H1 (cell line): ENCODE data around the gene SMARCAL1. TPM values are rescaled to one million over a fixed set of nuclear protein-coding genes. Genes with fewer than 3 reads are reported as not detected.

Experiments used
- CTCF ChIA-PET: fragments of 300-600 bp; sonication (Branson Sonifier 250); formaldehyde crosslinking; loops from one replicate; lab custom pipeline; 2021; ENCODE audit not compliant: partially characterized antibody; lab: Charles Lee
- POLR2A ChIA-PET: fragments of 300-600 bp; sonication (Branson Sonifier 250); formaldehyde crosslinking; loops from one replicate; lab custom pipeline; 2021; ENCODE audit warnings: inconsistent platforms; ENCODE audit not compliant: partially characterized antibody; lab: Charles Lee
- DNase-seq, 2 experiments: peaks; one replicate each; pipeline versions ENCODE4 v3.0.0 to v3.0.0-alpha.2; 2010 to 2022; ENCODE audit warnings: low spot score in 2 of 2, low read depth in 1 of 2, mixed read lengths in 1 of 2
- FAIRE-seq: peaks from 2 replicates; lab custom pipeline; 2011; peaks lifted over from hg19 to GRCh38; lab: Jason Lieb, UNC
- H2AFZ ChIP-seq: 2 replicates; pipeline ENCODE4 v1.8.1; 2012; ENCODE audit warnings: low read length, inconsistent platforms
- H2AK5ac ChIP-seq: 2 replicates; pipeline ENCODE4 v1.6.1; 2013; ENCODE audit warnings: low read depth, low read length
- H2BK120ac ChIP-seq: replicated peaks from 2 replicates; pipeline ENCODE3; 2013; ENCODE audit warnings: low read depth, low read length, inconsistent platforms
- H2BK12ac ChIP-seq: 2 replicates; pipeline ENCODE4 v1.6.1; 2013; ENCODE audit warnings: low read depth, low read length
- H2BK15ac ChIP-seq: 2 replicates; pipeline ENCODE4 v1.6.1; 2013; ENCODE audit warnings: low read length
- H2BK20ac ChIP-seq: 2 replicates; pipeline ENCODE4 v1.6.1; 2013; ENCODE audit warnings: low read length
- H2BK5ac ChIP-seq: 2 replicates; pipeline ENCODE4 v1.6.1; 2013; ENCODE audit warnings: low read depth, low read length
- H3K14ac ChIP-seq: 2 replicates; pipeline ENCODE4 v1.6.1; 2013; ENCODE audit warnings: inconsistent platforms; ENCODE audit not compliant: insufficient read length
- H3K18ac ChIP-seq: 2 replicates; pipeline ENCODE4 v1.6.1; 2013; ENCODE audit warnings: low read length; ENCODE audit errors: extremely low read depth
- H3K23ac ChIP-seq: 2 replicates; pipeline ENCODE4 v1.6.1; 2013; ENCODE audit warnings: inconsistent platforms; ENCODE audit not compliant: insufficient read length
- H3K23me2 ChIP-seq: 2 replicates; pipeline ENCODE4 v1.6.1; 2013; ENCODE audit warnings: low read depth, low read length
- H3K27ac ChIP-seq: 2 replicates; pipeline ENCODE4 v1.6.1; 2011; ENCODE audit warnings: low read depth, low read length, inconsistent platforms
- H3K27me3 ChIP-seq, 4 experiments: replicated peaks in 1 of 4; 1 replicate in 1 of 4; 2 replicates in 3 of 4; pipeline versions ENCODE4 v1.6.1 to v1.8.1; 2011 to 2013; ENCODE audit warnings: low read length in 3 of 4, mild to moderate bottlenecking in 3 of 4, inconsistent platforms in 2 of 4, mixed read lengths in 2 of 4, moderate library complexity in 1 of 4; ENCODE audit not compliant: control insufficient read depth in 3 of 4, insufficient read depth in 3 of 4; ENCODE audit errors: extremely low read depth in 1 of 4
- H3K36me3 ChIP-seq, 4 experiments: 2 replicates each; pipeline versions ENCODE4 v1.6.1 to v1.8.1; 2011 to 2013; ENCODE audit warnings: mild to moderate bottlenecking in 4 of 4, low read length in 3 of 4, moderate library complexity in 2 of 4, control low read depth in 1 of 4, inconsistent platforms in 1 of 4; ENCODE audit not compliant: insufficient read depth in 4 of 4, control insufficient read depth in 2 of 4
- H3K4ac ChIP-seq: replicated peaks from 2 replicates; pipeline ENCODE3; 2013; ENCODE audit warnings: low read length, low read depth, mixed read lengths, inconsistent platforms; ENCODE audit not compliant: insufficient read length
- H3K4me1 ChIP-seq, 4 experiments: replicated peaks in 1 of 4; 1 replicate in 1 of 4; 2 replicates in 3 of 4; pipeline versions ENCODE4 v1.6.1 to v1.8.1; 2011 to 2013; ENCODE audit warnings: low read length in 3 of 4, inconsistent platforms in 2 of 4, mixed read lengths in 1 of 4; ENCODE audit not compliant: insufficient read depth in 4 of 4, control insufficient read depth in 3 of 4
- H3K4me2 ChIP-seq, 2 experiments: 2 replicates each; pipeline versions ENCODE4 v1.6.1 to v1.8.1; 2011 to 2013; ENCODE audit warnings: low read depth in 2 of 2, low read length in 2 of 2, control low read depth in 1 of 2, inconsistent platforms in 1 of 2, mild to moderate bottlenecking in 1 of 2; ENCODE audit not compliant: insufficient read depth in 1 of 2
- H3K4me3 ChIP-seq, 4 experiments: fragments of 200-600, 300-600 bp in 1 of 4; sonication (generic), shearing (Covaris generic), sonication (Bioruptor Twin) in 1 of 4; 2 replicates each; pipeline versions ENCODE4 v1.5.1 to v1.8.1; 2011 to 2016; ENCODE audit warnings: low read length in 4 of 4, low read depth in 3 of 4, control low read depth in 2 of 4, inconsistent platforms in 2 of 4, mild to moderate bottlenecking in 2 of 4, mixed read lengths in 1 of 4, moderate library complexity in 1 of 4; ENCODE audit not compliant: insufficient read depth in 2 of 4; ENCODE audit errors: extremely low read depth in 1 of 4
- H3K56ac ChIP-seq: replicated peaks from 2 replicates; pipeline ENCODE3; 2013; ENCODE audit warnings: low read depth, mild to moderate bottlenecking, mixed read lengths, low read length, inconsistent platforms; ENCODE audit not compliant: insufficient read length
- H3K79me1 ChIP-seq: 2 replicates; pipeline ENCODE4 v1.6.1; 2013; ENCODE audit warnings: low read depth, low read length, control low read depth
- H3K79me2 ChIP-seq, 2 experiments: 2 replicates each; pipeline versions ENCODE4 v1.6.1 to v1.8.1; 2012 to 2013; ENCODE audit warnings: low read length in 2 of 2, mild to moderate bottlenecking in 2 of 2, inconsistent platforms in 1 of 2; ENCODE audit not compliant: insufficient read depth in 2 of 2, control insufficient read depth in 1 of 2
- H3K9ac ChIP-seq, 4 experiments: replicated peaks in 1 of 4; 1 replicate in 1 of 4; 2 replicates in 3 of 4; pipeline versions ENCODE4 v1.6.1 to v1.8.1; 2011 to 2013; ENCODE audit warnings: low read depth in 3 of 4, low read length in 3 of 4, control low read depth in 2 of 4, mild to moderate bottlenecking in 2 of 4, moderate library complexity in 2 of 4, inconsistent platforms in 1 of 4; ENCODE audit errors: extremely low read depth in 1 of 4
- H3K9me3 ChIP-seq, 2 experiments: 2 replicates each; pipeline versions ENCODE4 v1.6.1 to v1.8.1; 2012 to 2013; ENCODE audit warnings: mild to moderate bottlenecking in 2 of 2, moderate library complexity in 2 of 2, control low read depth in 1 of 2, inconsistent platforms in 1 of 2, low read depth in 1 of 2, low read length in 1 of 2, mixed read lengths in 1 of 2; ENCODE audit not compliant: insufficient read depth in 2 of 2
- H4K20me1 ChIP-seq, 2 experiments: replicated peaks in 1 of 2; 2 replicates each; pipeline versions ENCODE3 to v1.8.1; 2011 to 2013; ENCODE audit warnings: inconsistent platforms in 2 of 2, low read length in 2 of 2, mild to moderate bottlenecking in 1 of 2; ENCODE audit not compliant: insufficient read depth in 2 of 2, control insufficient read depth in 1 of 2
- H4K5ac ChIP-seq: 2 replicates; pipeline ENCODE4 v1.6.1; 2013; ENCODE audit warnings: low read length, low read depth, mixed read lengths, inconsistent platforms; ENCODE audit not compliant: insufficient read length
- H4K8ac ChIP-seq: 2 replicates; pipeline ENCODE4 v1.8.0; 2013; ENCODE audit warnings: mild to moderate bottlenecking, moderate library complexity, low read length, inconsistent platforms; ENCODE audit not compliant: insufficient read depth; ENCODE audit errors: extremely low read depth
- H4K91ac ChIP-seq: replicated peaks from 2 replicates; pipeline ENCODE3; 2013; ENCODE audit warnings: low read length, mixed read lengths, inconsistent platforms; ENCODE audit not compliant: insufficient read length
- SRF ChIP-seq: IDR thresholded peaks from 2 replicates; pipeline ENCODE4 v1.6.1; 2011; ENCODE audit warnings: mild to moderate bottlenecking, low read depth, low read length, moderate library complexity
- TCF12 ChIP-seq: IDR thresholded peaks from 2 replicates; pipeline ENCODE4 v1.6.1; 2011; ENCODE audit warnings: low read depth, mild to moderate bottlenecking, low read length
- TEAD4 ChIP-seq: IDR thresholded peaks from 2 replicates; pipeline ENCODE4 v1.6.1; 2012; ENCODE audit warnings: low read depth, low read length, inconsistent platforms, mixed read lengths
- WGBS, 2 experiments: shearing (Covaris generic) in 1 of 2; methylation state at CpG; one replicate each; pipeline versions ENCODE4 v1.1.6 to v1.1.7; 2013 to 2015; ENCODE audit warnings: low lambda C conversion rate in 2 of 2, mixed read lengths in 2 of 2, inconsistent platforms in 1 of 2, low coverage in 1 of 2, missing lambda C conversion rate in 1 of 2; ENCODE audit not compliant: insufficient replicate concordance in 2 of 2, insufficient coverage in 1 of 2, insufficient read length in 1 of 2; ENCODE audit errors: extremely low coverage in 1 of 2, missing lambda C conversion rate in 1 of 2; 5-methylcytosine and 5-hydroxymethylcytosine counted together
- polyA plus RNA-seq, 7 experiments: library from polyadenylated mRNA; depleted of rRNA in 3 of 7; stranded (reverse) in 5 of 7; unstranded in 2 of 7; fragments of >200 nt in 5 of 7; fragments of 200-250 nt in 2 of 7; gene quantifications; 1 replicate in 5 of 7; 2 replicates in 1 of 7; 4 replicates in 1 of 7; pipeline versions ENCODE4 v1.2.1 to v1.2.3, GENCODE V29; 2011 to 2013; ENCODE audit warnings: missing spikeins in 2 of 7, mixed read lengths in 2 of 7
- total RNA-seq: library from RNA; stranded (reverse); fragmentation: NEBNext Ultra II Directional; extraction: Animal tissue kit (Norgen Biotek cat#: 25700); gene quantifications from 2 replicates; pipeline ENCODE4 v1.2.1, GENCODE V29; 2021

Gene SMARCAL1
- total and polyA plus RNA-seq, 2 of the 8 experiments (the other 6 are each of a cell fraction or from before 2014, with no cell fraction given), result 17.6 to 17.9 TPM

- H3K23me2 ChIP-seq, result peaks cover 4% of the 10 kb centered on the region
- H3K4me1 ChIP-seq, result peaks cover 0 to 6% (median 1%) of the 10 kb centered on the region in 4 experiments; a peak in 3 of 7 replicates
- no peak overlapping the region for H2BK120ac ChIP-seq
- H3K27ac ChIP-seq, result no peak overlapping the region
- H3K23ac ChIP-seq, result no peak overlapping the region
- TF ChIP-seq TEAD4 (no peak), TCF12 (no peak), SRF (no peak)
- H3K9ac ChIP-seq, result no peak overlapping the region
- no peak overlapping the region for H2BK15ac ChIP-seq
- H3K4ac ChIP-seq, result no peak overlapping the region
- H4K8ac ChIP-seq, result no peak overlapping the region
- 95% methylated on average over 1 of the region's 1 CpG; no CpG with 5 or more reads in 1 of the 2 experiments for WGBS, 2 experiments
- no peak overlapping the region for H2BK20ac ChIP-seq
- H3K4me3 ChIP-seq, result no peak overlapping the region
- POLR2A ChIA-PET, result interaction anchor here (1.4 to 2.6 kb wide), 2 partner anchors 8 to 18 kb away, joined by 4 to 10 read pairs; no protein-coding TSS in a partner anchor
- H4K5ac ChIP-seq, result no peak overlapping the region
- DNase-seq (no peak), FAIRE-seq (no peak)
- H3K56ac ChIP-seq, result no peak overlapping the region
- no peaks in the 10 kb centered on the region for H3K9me3 ChIP-seq
- H3K27me3 ChIP-seq, result no peaks in the 10 kb centered on the region
- no peaks in the 10 kb centered on the region for H3K36me3 ChIP-seq
- H4K91ac ChIP-seq, result no peak overlapping the region
- no peak overlapping the region for H2AK5ac ChIP-seq
- H2BK5ac ChIP-seq, result no peak overlapping the region
- H3K18ac ChIP-seq, result no peak overlapping the region
- CTCF ChIA-PET, result interaction anchor here (0.7 to 1.4 kb wide), 5 partner anchors 18 to 271 kb away, joined by 3 to 6 read pairs (median 3); no protein-coding TSS in a partner anchor
- H3K4me2 ChIP-seq, result no peak overlapping the region
- no peak overlapping the region for H3K14ac ChIP-seq
- no peak overlapping the region for H2AFZ ChIP-seq
- no peaks in the 10 kb centered on the region for H4K20me1 ChIP-seq
- no peak overlapping the region for H2BK12ac ChIP-seq
- 0 out of 4 replicates have a peak, but pooled peaks cover 0 to 2% of the 10 kb centered on the region in 2 experiments for H3K79me2 ChIP-seq
- no peaks in the 10 kb centered on the region for H3K79me1 ChIP-seq
Measured at GRCh38 chr2:216493334-216493685, 81.0 kb downstream of the SMARCAL1 start.
